ENCODE data around the gene IRAK1BP1. TPM values are rescaled to one million over a fixed set of nuclear protein-coding genes. Genes with fewer than 3 reads are reported as not detected.

Gene IRAK1BP1
- total RNA-seq, 2 donors from 2014 or later, result 5.0 to 6.3 TPM

GRCh38 chr6:78842953-78843352 lies 24.4 kb upstream of the IRAK1BP1 start:
- Histone ChIP-seq H3K27ac (no peak overlapping the region), H3K9me3 (no peaks in the 10 kb centered on the region), H3K4me1 (replicated peaks) (no peaks in the 10 kb centered on the region), H3K27me3 (replicated peaks; ENCODE audit: insufficient read depth) (no peaks in the 10 kb centered on the region), H3K4me3 (no peak overlapping the region), H3K36me3 (no peaks in the 10 kb centered on the region)
- intact Hi-C loops (cut with DNase I), result no loop called here
- no peak for TF ChIP-seq POLR2A (IDR thresholded peaks at IDR 0.05)
- TF ChIP-seq CTCF (IDR thresholded peaks at IDR 0.05), result no peak
- TF ChIP-seq POLR2AphosphoS5 (IDR thresholded peaks at IDR 0.05), result no peak
- no peak for DNase-seq (ENCODE audit: low spot score)

GRCh38 chr6:78844899-78845298 lies 22.5 kb upstream of the IRAK1BP1 start:
- DNase-seq (ENCODE audit: low spot score), result no peak
- TF ChIP-seq POLR2A (IDR thresholded peaks at IDR 0.05) (no peak), CTCF (IDR thresholded peaks at IDR 0.05) (no peak), POLR2AphosphoS5 (IDR thresholded peaks at IDR 0.05) (no peak)
- H3K4me1 ChIP-seq (replicated peaks), result no peaks in the 10 kb centered on the region
- no peaks in the 10 kb centered on the region for H3K36me3 ChIP-seq
- intact Hi-C loops (cut with DNase I), result no loop called here
- no peak overlapping the region for H3K4me3 ChIP-seq
- no peaks in the 10 kb centered on the region for H3K9me3 ChIP-seq
- 19% methylated on average over 2 of the region's 2 CpGs for WGBS
- H3K27ac ChIP-seq, result no peak overlapping the region
- no peaks in the 10 kb centered on the region for H3K27me3 ChIP-seq (replicated peaks; ENCODE audit: insufficient read depth)

- DNase-seq (ENCODE audit: low spot score), result no peak
- Histone ChIP-seq H3K27ac (no peak overlapping the region), H3K36me3 (no peaks in the 10 kb centered on the region), H3K4me1 (replicated peaks) (no peaks in the 10 kb centered on the region), H3K9me3 (no peaks in the 10 kb centered on the region), H3K4me3 (no peak overlapping the region), H3K27me3 (replicated peaks; ENCODE audit: insufficient read depth) (no peaks in the 10 kb centered on the region)
- intact Hi-C loops (cut with DNase I), result no loop called here
- TF ChIP-seq POLR2A (IDR thresholded peaks at IDR 0.05), result no peak
- 81% methylated on average over 1 of the region's 1 CpG for WGBS
Measured at GRCh38 chr6:78845567-78845966, 21.8 kb upstream of the IRAK1BP1 start.

- no peaks in the 10 kb centered on the region for H3K4me1 ChIP-seq (replicated peaks)
- intact Hi-C loops (cut with DNase I), result no loop called here
- H3K36me3 ChIP-seq, result no peaks in the 10 kb centered on the region
- no peak for TF ChIP-seq POLR2AphosphoS5 (IDR thresholded peaks at IDR 0.05)
- TF ChIP-seq CTCF (IDR thresholded peaks at IDR 0.05), result no peak
- TF ChIP-seq POLR2A (IDR thresholded peaks at IDR 0.05), result no peak
- no peak overlapping the region for H3K4me3 ChIP-seq
- H3K27me3 ChIP-seq (replicated peaks; ENCODE audit: insufficient read depth), result no peaks in the 10 kb centered on the region
- no peak overlapping the region for H3K27ac ChIP-seq
- H3K9me3 ChIP-seq, result no peaks in the 10 kb centered on the region
- DNase-seq (ENCODE audit: low spot score), result no peak
Measured at GRCh38 chr6:78850621-78851020, 16.7 kb upstream of the IRAK1BP1 start.

GRCh38 chr6:78851156-78851555 lies 16.2 kb upstream of the IRAK1BP1 start:
- H3K27ac ChIP-seq, result no peak overlapping the region
- intact Hi-C loops (cut with DNase I), result no loop called here
- H3K9me3 ChIP-seq, result no peaks in the 10 kb centered on the region
- H3K27me3 ChIP-seq (replicated peaks; ENCODE audit: insufficient read depth), result no peaks in the 10 kb centered on the region
- TF ChIP-seq POLR2AphosphoS5 (IDR thresholded peaks at IDR 0.05) (no peak), POLR2A (IDR thresholded peaks at IDR 0.05) (no peak), CTCF (IDR thresholded peaks at IDR 0.05) (no peak)
- H3K36me3 ChIP-seq, result no peaks in the 10 kb centered on the region
- DNase-seq (ENCODE audit: low spot score), result no peak
- no peak overlapping the region for H3K4me3 ChIP-seq
- H3K4me1 ChIP-seq (replicated peaks), result no peaks in the 10 kb centered on the region

Measured in prostate gland (tissue), 2 donors.